ENCODE results near the gene POLN.
"Not testable (repeated sequence)": the region's sequence is repeated elsewhere in the genome, so short reads cannot be mapped to it uniquely, and the experiment has no call there.

POLN gene

GRCh38 chr4:2212831-2213230 lies 29.1 kb downstream of the POLN start:
- no peak for DNase-seq

- DNase-seq: not testable (repeated sequence)
Measured at GRCh38 chr4:2202789-2203188, 39.1 kb downstream of the POLN start.

GRCh38 chr4:2194496-2194895 lies 47.4 kb downstream of the POLN start:
- no peak for DNase-seq

- DNase-seq: no peak
Measured at GRCh38 chr4:2193326-2193725, 48.6 kb downstream of the POLN start.

GRCh38 chr4:2186865-2187172 lies 55.1 kb downstream of the POLN start:
- no peak for DNase-seq

GRCh38 chr4:2186133-2186864 lies 55.6 kb downstream of the POLN start:
- no peak for DNase-seq

GRCh38 chr4:2183394-2183793 lies 58.5 kb downstream of the POLN start:
- DNase-seq: no peak

GRCh38 chr4:2182994-2183393 lies 58.9 kb downstream of the POLN start:
- no peak for DNase-seq

- no peak for DNase-seq
Measured at GRCh38 chr4:2180410-2180809, 61.5 kb downstream of the POLN start.

- no peak for DNase-seq
Measured at GRCh38 chr4:2179717-2180116, 62.2 kb downstream of the POLN start.

GRCh38 chr4:2178986-2179385 lies 62.9 kb downstream of the POLN start:
- DNase-seq: no peak

- DNase-seq: no peak
Measured at GRCh38 chr4:2177443-2178093, 64.4 kb downstream of the POLN start.

- DNase-seq: no peak
Measured at GRCh38 chr4:2175990-2176698, 65.8 kb downstream of the POLN start.

- no peak for DNase-seq
Measured at GRCh38 chr4:2174061-2174460, 67.9 kb downstream of the POLN start.

- no peak for DNase-seq
Measured at GRCh38 chr4:2172627-2173231, 69.2 kb downstream of the POLN start.

GRCh38 chr4:2172161-2172560 lies 69.8 kb downstream of the POLN start:
- DNase-seq: no peak

GRCh38 chr4:2168469-2169319 lies 73.2 kb downstream of the POLN start:
- no peak for DNase-seq

GRCh38 chr4:2166253-2166652 lies 75.7 kb downstream of the POLN start:
- DNase-seq: no peak

GRCh38 chr4:2165391-2165790 lies 76.5 kb downstream of the POLN start:
- no peak for DNase-seq

GRCh38 chr4:2163311-2163821 lies 78.6 kb downstream of the POLN start:
- no peak for DNase-seq

- DNase-seq: not testable (repeated sequence)
Measured at GRCh38 chr4:2161092-2161703, 80.7 kb downstream of the POLN start.

GRCh38 chr4:2159931-2160330 lies 82.0 kb downstream of the POLN start:
- no peak for DNase-seq

Measured in activated T-cell treated with anti-CD3 and anti-CD28 coated beads for 4 hours (primary cell).